Lower lobe of right lung (tissue), 2 donors: ENCODE results near the gene MELK. TPM values are rescaled to one million over a fixed set of nuclear protein-coding genes. Genes with fewer than 3 reads are reported as not detected.

ENCODE experiments used
- ATAC-seq, 2 donors: fragments of 200-7000 bp; cut with Tn5 transposase; one replicate each; pipeline ENCODE4 v1.9.1; 2020 to 2022; ENCODE audit warnings: mild to moderate bottlenecking in 2 of 2, moderate library complexity in 2 of 2
- DNase-seq: peaks from one replicate; pipeline ENCODE4 v3.0.0-alpha.2; 2020
- H3K27ac ChIP-seq: fragments of 200-600 bp; one replicate; pipeline ENCODE4 v1.8.0; 2022
- H3K27me3 ChIP-seq: fragments of 200-600 bp; one replicate; pipeline ENCODE4 v1.8.0; 2022; ENCODE audit warnings: low read depth
- H3K36me3 ChIP-seq: fragments of 200-600 bp; one replicate; pipeline ENCODE4 v1.8.0; 2022; ENCODE audit warnings: mild to moderate bottlenecking
- H3K4me1 ChIP-seq: fragments of 200-600 bp; one replicate; pipeline ENCODE4 v1.8.0; 2022
- H3K4me3 ChIP-seq: fragments of 200-600 bp; one replicate; pipeline ENCODE4 v1.8.0; 2022; ENCODE audit warnings: mild to moderate bottlenecking
- H3K9me3 ChIP-seq: fragments of 200-600 bp; one replicate; pipeline ENCODE4 v1.8.0; 2022
- intact Hi-C: fragments of 100-400 bp; cut with DNase I; formaldehyde crosslinking; loops from one replicate; pipeline ENCODE4 v1.11.0; 2022
- total RNA-seq: library from RNA; stranded (reverse); fragmentation: NEBNext Ultra II Directional; extraction: Animal tissue kit (Norgen Biotek cat#: 25700); gene quantifications from one replicate; pipeline ENCODE4 v1.2.1, GENCODE V29; 2021
- TF ChIP-seq, protein P1 (sequence below): fragments of 200-600 bp; IDR thresholded peaks from one replicate; pipeline ENCODE4 v1.8.0; 2022; ENCODE audit warnings: antibody characterized with exemption, mild to moderate bottlenecking
- donor health status: DM: no; HTN: yes; CAD: no; lungs with severe emphysema.

MELK gene
- total RNA-seq, 1 donor from 2014 or later, result 1.7 TPM

DNA sequence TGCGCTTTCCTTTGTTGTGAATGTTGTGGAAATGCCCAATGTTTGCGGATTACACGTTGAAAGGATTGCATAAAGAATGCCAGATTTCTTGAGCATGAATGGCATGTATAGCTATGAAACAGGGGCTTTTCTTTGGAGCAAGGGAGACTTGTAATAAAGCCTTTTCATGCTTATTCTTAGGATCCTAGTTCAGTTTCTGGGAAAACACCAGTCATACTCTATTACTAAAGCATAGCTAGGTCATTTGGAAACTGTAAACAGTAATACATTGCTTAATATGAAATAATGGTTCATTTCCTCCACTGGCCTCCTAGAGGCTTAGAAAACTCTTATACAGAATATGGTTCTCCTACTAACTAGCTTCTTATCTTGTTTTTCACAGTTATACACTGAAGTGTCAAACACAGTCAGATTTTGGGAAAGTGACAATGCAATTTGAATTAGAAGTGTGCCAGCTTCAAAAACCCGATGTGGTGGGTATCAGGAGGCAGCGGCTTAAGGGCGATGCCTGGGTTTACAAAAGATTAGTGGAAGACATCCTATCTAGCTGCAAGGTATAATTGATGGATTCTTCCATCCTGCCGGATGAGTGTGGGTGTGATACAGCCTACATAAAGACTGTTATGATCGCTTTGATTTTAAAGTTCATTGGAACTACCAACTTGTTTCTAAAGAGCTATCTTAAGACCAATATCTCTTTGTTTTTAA lies 104.2 kb downstream of the MELK start:
- H3K4me1 ChIP-seq, result no peaks in the 10 kb centered on the region
- no peak for ATAC-seq
- no peaks in the 10 kb centered on the region for H3K36me3 ChIP-seq
- intact Hi-C loops, result no loop called here
- no peak for DNase-seq
- H3K27ac ChIP-seq, result no peak overlapping the region
- no peaks in the 10 kb centered on the region for H3K27me3 ChIP-seq
- no peak overlapping the region for H3K4me3 ChIP-seq
- peaks cover 7% of the 10 kb centered on the region for H3K9me3 ChIP-seq
- TF ChIP-seq, protein P1, sequence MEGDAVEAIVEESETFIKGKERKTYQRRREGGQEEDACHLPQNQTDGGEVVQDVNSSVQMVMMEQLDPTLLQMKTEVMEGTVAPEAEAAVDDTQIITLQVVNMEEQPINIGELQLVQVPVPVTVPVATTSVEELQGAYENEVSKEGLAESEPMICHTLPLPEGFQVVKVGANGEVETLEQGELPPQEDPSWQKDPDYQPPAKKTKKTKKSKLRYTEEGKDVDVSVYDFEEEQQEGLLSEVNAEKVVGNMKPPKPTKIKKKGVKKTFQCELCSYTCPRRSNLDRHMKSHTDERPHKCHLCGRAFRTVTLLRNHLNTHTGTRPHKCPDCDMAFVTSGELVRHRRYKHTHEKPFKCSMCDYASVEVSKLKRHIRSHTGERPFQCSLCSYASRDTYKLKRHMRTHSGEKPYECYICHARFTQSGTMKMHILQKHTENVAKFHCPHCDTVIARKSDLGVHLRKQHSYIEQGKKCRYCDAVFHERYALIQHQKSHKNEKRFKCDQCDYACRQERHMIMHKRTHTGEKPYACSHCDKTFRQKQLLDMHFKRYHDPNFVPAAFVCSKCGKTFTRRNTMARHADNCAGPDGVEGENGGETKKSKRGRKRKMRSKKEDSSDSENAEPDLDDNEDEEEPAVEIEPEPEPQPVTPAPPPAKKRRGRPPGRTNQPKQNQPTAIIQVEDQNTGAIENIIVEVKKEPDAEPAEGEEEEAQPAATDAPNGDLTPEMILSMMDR, result no peak

DNA sequence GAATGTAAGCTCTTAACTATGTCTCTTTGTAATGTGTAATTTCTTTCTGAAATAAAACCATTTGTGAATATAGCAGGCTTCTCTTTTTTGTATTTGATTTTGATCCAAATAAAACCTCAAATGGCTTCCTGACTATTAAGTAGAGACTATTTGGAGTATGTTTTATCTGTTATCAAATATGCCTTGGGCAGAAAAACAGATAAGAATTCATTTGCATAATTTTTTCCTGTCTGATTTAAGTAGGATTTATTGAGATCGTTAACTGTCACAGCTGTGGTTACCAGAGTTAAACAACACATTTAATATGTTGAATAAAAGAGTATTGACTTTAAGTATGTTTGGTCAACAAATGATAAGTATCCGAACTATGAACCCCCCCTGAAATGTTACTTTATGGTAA lies 104.9 kb downstream of the MELK start:
- ATAC-seq, result no peak
- no peaks in the 10 kb centered on the region for H3K4me1 ChIP-seq
- H3K27ac ChIP-seq, result no peak overlapping the region
- no peak for DNase-seq
- H3K27me3 ChIP-seq, result no peaks in the 10 kb centered on the region
- H3K4me3 ChIP-seq, result no peak overlapping the region
- no peaks in the 10 kb centered on the region for H3K36me3 ChIP-seq
- TF ChIP-seq, protein P1, result no peak
- H3K9me3 ChIP-seq, result peaks cover 9% of the 10 kb centered on the region
- intact Hi-C loops, result no loop called here

DNA sequence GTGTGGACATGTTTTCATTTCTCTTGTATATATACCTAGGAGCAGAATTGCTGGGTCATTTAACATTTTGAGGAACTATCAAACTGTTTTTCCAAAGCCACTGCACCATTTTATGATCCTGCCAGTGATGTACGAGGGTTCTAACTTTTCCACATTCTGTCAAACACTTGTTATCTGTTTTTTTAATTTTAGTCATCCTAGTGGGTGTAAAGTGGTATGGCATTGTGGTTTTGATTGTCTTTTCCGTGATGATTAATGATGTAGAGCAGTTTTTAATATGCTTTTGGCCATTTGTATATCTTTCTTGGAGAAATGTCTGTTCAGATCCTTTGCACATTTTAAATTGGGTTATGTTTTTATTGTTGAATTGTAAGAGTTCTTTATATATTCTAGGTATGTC lies 107.0 kb downstream of the MELK start:
- TF ChIP-seq, protein P1, result no peak
- H3K27ac ChIP-seq, result no peak overlapping the region
- ATAC-seq, result no peak
- no peak overlapping the region for H3K4me3 ChIP-seq
- H3K27me3 ChIP-seq, result no peaks in the 10 kb centered on the region
- peaks cover 9% of the 10 kb centered on the region for H3K9me3 ChIP-seq
- DNase-seq, result no peak
- intact Hi-C loops, result no loop called here
- no peaks in the 10 kb centered on the region for H3K4me1 ChIP-seq
- no peaks in the 10 kb centered on the region for H3K36me3 ChIP-seq

DNA sequence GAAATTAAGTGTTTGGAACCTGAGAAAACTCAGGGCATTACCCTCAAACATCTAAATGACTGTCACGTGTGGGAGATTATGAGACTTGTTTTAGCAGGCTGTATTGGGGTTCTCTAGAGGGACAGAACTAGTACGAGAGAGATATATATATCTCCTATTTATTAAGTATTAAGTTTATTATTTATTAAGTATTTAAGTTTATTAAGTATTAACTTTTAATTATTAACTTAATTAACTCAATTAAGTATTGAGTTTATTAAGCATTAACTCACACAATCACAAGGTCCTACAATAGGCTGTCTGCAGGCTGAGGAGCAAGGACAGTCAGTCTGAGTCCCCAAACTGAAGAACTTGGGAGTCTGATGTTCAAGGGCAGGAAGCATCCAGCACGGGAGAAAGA lies 113.8 kb downstream of the MELK start:
- TF ChIP-seq, protein P1, result no peak
- H3K4me3 ChIP-seq, result no peak overlapping the region
- DNase-seq (no peak), ATAC-seq (no peak)
- peaks cover 7% of the 10 kb centered on the region for H3K9me3 ChIP-seq
- H3K4me1 ChIP-seq, result no peaks in the 10 kb centered on the region
- H3K27me3 ChIP-seq, result no peaks in the 10 kb centered on the region
- no peak overlapping the region for H3K27ac ChIP-seq
- intact Hi-C loops, result no loop called here
- no peaks in the 10 kb centered on the region for H3K36me3 ChIP-seq

DNA sequence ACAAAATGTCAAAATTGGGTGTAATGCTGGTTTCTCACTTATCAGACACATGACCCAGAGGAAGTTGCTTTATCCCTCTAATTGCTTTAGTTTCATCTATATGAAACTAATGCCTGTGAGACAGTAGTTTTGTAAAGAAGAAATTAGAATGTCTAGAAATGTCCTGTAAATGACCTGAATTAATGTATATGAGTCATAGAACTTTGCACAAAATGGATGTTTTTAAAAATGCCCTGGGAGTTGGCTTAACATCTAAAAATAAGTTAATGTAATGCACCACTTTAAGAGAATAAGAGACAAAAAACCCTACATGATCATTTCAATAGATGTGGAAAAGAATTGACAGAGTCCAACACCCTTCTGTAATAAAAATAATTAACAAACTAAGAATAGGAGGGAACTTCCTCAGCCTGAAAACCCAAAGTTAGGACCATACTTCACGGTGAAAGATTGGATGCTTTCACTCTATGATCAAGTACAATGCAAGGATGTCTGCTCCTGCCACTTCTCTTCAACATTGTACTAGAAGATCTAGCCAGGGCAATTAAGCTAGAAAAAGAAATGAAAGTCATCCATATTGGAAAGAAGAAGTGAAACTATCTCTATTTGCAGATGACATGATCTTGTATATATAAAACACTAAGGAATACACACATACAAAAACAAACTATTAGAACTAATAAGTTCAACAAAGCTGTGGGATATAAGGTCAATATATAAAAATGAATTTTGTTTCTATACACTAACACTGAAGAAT lies 117.9 kb downstream of the MELK start:
- Histone ChIP-seq H3K4me3 (no peak overlapping the region), H3K36me3 (no peaks in the 10 kb centered on the region), H3K27me3 (peaks cover 2% of the 10 kb centered on the region), H3K27ac (no peak overlapping the region), H3K4me1 (no peaks in the 10 kb centered on the region), H3K9me3 (no peaks in the 10 kb centered on the region)
- TF ChIP-seq, protein P1, result no peak
- no peak for ATAC-seq
- DNase-seq, result no peak
- intact Hi-C loops, result no loop called here
